ENCODE results near the gene CNRIP1. TPM values are rescaled to one million over a fixed set of nuclear protein-coding genes. Genes with fewer than 3 reads are reported as not detected.
A peak's percentile ranks its signal among the peaks of the same experiment; 100 is the strongest.

Gene CNRIP1
- total RNA-seq, 1 donor from 2014 or later, result 43.2 TPM

DNA sequence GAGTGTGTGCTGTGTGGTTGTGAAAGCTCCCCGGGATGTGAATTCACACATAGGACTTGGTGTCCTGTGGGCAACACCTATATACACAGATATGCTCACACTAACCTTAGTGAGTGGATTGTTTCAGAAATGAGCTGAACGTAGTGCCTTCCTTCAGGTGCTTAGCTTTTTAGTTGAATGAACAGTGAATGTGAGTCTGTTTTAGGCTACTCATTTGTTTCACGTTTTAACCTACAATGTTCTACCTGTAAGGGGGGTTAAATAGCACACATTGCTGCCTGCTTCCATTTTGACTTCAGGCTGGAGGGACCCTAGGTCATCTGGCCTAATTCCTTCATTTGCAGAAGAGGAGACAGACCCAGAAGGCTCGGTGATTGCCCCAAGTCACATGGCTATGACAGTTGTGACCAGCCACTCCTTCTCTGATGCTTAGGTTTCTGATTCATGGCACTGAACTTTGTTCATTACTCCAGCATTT, 46.4 kb upstream of the CNRIP1 start:
- no peak for DNase-seq (ENCODE audit: extremely low spot score in 2 of 2)
- H3K4me1 ChIP-seq, result peaks cover 10% of the 10 kb centered on the region
- peak overlapping the region in 1 of 2 donors; percentile 26 for H3K4me3 ChIP-seq
- H3K9me3 ChIP-seq, result no peaks in the 10 kb centered on the region
- H3K27me3 ChIP-seq, result no peaks in the 10 kb centered on the region
- intact Hi-C loops (cut with DNase I), result no loop called here
- no peaks in the 10 kb centered on the region for H3K36me3 ChIP-seq
- no peak overlapping the region for H3K27ac ChIP-seq
- TF ChIP-seq POLR2A (IDR thresholded peaks at IDR 0.05), result no peak
- no peak for TF ChIP-seq POLR2AphosphoS5 (IDR thresholded peaks at IDR 0.05; ENCODE audit: insufficient read depth in 1 of 2, low read depth in 1 of 2)
- TF ChIP-seq, protein P1, sequence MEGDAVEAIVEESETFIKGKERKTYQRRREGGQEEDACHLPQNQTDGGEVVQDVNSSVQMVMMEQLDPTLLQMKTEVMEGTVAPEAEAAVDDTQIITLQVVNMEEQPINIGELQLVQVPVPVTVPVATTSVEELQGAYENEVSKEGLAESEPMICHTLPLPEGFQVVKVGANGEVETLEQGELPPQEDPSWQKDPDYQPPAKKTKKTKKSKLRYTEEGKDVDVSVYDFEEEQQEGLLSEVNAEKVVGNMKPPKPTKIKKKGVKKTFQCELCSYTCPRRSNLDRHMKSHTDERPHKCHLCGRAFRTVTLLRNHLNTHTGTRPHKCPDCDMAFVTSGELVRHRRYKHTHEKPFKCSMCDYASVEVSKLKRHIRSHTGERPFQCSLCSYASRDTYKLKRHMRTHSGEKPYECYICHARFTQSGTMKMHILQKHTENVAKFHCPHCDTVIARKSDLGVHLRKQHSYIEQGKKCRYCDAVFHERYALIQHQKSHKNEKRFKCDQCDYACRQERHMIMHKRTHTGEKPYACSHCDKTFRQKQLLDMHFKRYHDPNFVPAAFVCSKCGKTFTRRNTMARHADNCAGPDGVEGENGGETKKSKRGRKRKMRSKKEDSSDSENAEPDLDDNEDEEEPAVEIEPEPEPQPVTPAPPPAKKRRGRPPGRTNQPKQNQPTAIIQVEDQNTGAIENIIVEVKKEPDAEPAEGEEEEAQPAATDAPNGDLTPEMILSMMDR (IDR thresholded peaks at IDR 0.05), result no peak

DNA sequence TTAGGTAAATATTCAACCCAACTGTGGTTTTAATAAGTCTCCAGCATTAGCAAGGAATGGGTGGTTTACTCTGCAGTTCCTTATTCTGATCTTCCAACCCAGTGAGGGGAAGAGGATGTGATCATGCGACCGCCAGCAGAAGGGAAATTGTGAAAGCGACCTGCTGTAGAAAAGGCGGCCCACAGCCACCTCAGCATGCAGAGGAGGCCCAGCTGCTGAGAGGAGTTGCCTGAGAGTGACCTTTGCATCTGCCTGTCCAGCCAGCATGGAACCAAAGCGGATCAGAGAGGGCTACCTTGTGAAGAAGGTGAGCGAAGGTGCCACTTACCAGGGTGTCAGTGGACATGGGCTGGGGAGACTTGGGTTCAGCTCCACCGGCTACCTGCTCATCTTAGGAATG, 45.3 kb upstream of the CNRIP1 start, which contains the start of gene PLEK:
PLEK (plus strand) TSS at position 196 of the 400 bp plus-strand sequence; CDS start at position 266, 70 bp downstream.
- H3K27ac ChIP-seq, result no peak within 1 kb of the TSS

DNA sequence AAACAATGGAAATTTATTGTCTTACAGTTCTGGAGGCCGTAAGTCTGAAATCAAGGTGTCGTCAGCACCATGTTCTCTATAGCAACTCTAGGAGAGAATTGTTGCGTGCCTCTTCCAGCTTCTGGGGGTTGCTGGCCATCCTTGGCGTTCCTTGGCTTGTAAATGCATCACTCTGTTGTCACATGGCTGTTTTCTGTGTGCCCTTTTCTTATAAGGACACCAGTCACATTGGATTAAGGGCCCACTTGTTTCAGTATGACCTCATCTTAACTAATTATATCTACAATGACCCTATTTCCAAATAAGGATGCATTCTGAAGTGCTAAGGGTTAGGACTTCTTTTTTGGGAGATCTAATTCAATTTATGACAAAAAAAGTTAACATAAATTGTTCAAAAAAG, 44.0 kb upstream of the CNRIP1 start:
- Histone ChIP-seq H3K4me1 (peaks cover 8% of the 10 kb centered on the region), H3K27me3 (no peaks in the 10 kb centered on the region), H3K9me3 (no peaks in the 10 kb centered on the region), H3K27ac (no peak overlapping the region), H3K4me3 (no peak overlapping the region), H3K36me3 (no peaks in the 10 kb centered on the region)
- no peak for DNase-seq (ENCODE audit: extremely low spot score in 2 of 2)
- no peak for TF ChIP-seq POLR2AphosphoS5 (IDR thresholded peaks at IDR 0.05; ENCODE audit: insufficient read depth in 1 of 2, low read depth in 1 of 2)
- TF ChIP-seq, protein P1 (IDR thresholded peaks at IDR 0.05), result no peak
- intact Hi-C loops (cut with DNase I), result loop anchor here (5.0 kb wide), 1 partner anchor 79 kb away; no protein-coding TSS in a partner anchor

More for the DNA sequence above, 45.3 kb upstream of the CNRIP1 start, which contains the start of gene PLEK:
- Histone ChIP-seq H3K9me3 (no peaks in the 10 kb centered on the region), H3K36me3 (no peaks in the 10 kb centered on the region), H3K4me1 (peaks cover 10% of the 10 kb centered on the region), H3K27me3 (no peaks in the 10 kb centered on the region), H3K4me3 (peak within 1 kb of the TSS in 1 of 2 donors; percentile 26)
- DNase-seq (ENCODE audit: extremely low spot score in 2 of 2), result no peak
- TF ChIP-seq POLR2A (IDR thresholded peaks at IDR 0.05) (peak in 1 of 2 donors; percentile 14), POLR2AphosphoS5 (IDR thresholded peaks at IDR 0.05; ENCODE audit: insufficient read depth in 1 of 2, low read depth in 1 of 2) (no peak)
- intact Hi-C loops (cut with DNase I), result no loop called here

DNA sequence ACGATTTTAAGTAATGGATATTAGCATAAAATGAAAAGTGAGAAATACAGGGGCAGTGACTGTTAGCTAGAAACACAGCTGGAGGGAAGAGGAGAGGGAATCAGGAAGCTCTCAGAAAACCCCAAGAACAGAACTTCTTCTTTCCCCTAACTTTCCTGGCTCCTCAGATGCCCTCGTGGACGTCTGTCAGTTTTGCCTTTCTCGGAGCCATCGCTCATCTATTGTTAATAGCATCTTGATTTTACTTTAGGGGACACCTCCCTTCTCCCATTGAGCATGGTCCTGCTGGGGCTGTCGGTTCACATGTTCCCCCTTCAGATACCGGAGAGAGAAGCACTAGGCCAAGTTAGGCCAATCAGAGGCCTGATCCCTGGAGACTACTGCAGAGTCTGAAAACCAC, 43.0 kb upstream of the CNRIP1 start:
- Histone ChIP-seq H3K27me3 (no peaks in the 10 kb centered on the region), H3K4me3 (no peak overlapping the region), H3K9me3 (no peaks in the 10 kb centered on the region), H3K36me3 (no peaks in the 10 kb centered on the region), H3K27ac (no peak overlapping the region), H3K4me1 (no peaks in the 10 kb centered on the region)
- TF ChIP-seq POLR2AphosphoS5 (IDR thresholded peaks at IDR 0.05; ENCODE audit: insufficient read depth in 1 of 2, low read depth in 1 of 2) (no peak), POLR2A (IDR thresholded peaks at IDR 0.05) (no peak)
- TF ChIP-seq, protein P1 (IDR thresholded peaks at IDR 0.05), result no peak
- intact Hi-C loops (cut with DNase I), result loop anchor here (5.0 kb wide), 1 partner anchor 80 kb away; no protein-coding TSS in a partner anchor
- DNase-seq (ENCODE audit: extremely low spot score in 2 of 2), result no peak

DNA sequence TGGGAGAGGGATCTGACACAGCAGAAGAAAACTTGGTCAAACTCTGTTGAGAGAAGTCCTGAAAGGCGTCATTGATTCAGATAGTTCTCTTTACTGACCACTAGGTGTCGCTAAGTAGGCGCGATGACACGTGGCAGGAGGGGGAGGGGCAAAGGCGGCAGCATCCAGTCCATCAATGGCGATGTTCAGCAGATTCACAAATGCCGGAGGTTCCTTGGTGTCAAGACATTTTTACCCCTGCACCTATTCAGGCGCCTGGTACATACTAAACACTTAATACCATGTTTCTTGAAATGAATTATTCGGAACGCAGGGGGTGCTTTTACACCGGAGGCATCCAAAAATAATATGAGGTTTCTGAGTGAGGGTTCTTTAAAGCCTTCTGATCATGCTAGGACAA, 42.3 kb upstream of the CNRIP1 start:
- H3K4me3 ChIP-seq, result no peak overlapping the region
- DNase-seq (ENCODE audit: extremely low spot score in 2 of 2), result no peak
- no peaks in the 10 kb centered on the region for H3K36me3 ChIP-seq
- H3K9me3 ChIP-seq, result no peaks in the 10 kb centered on the region
- TF ChIP-seq POLR2A (IDR thresholded peaks at IDR 0.05) (no peak), POLR2AphosphoS5 (IDR thresholded peaks at IDR 0.05; ENCODE audit: insufficient read depth in 1 of 2, low read depth in 1 of 2) (peak in 1 of 2 donors; percentile 24)
- TF ChIP-seq, protein P1 (IDR thresholded peaks at IDR 0.05), result peak in 1 of 3 experiments; percentile 74
- no peaks in the 10 kb centered on the region for H3K27me3 ChIP-seq
- intact Hi-C loops (cut with DNase I), result loop anchor here (5.0 kb wide), 1 partner anchor 80 kb away; no protein-coding TSS in a partner anchor
- no peak overlapping the region for H3K27ac ChIP-seq
- no peaks in the 10 kb centered on the region for H3K4me1 ChIP-seq

All from vagina (tissue), 2 donors.